Esophagus (tissue), 2 donors: ENCODE data around the gene FHIP1B. TPM values are rescaled to one million over a fixed set of nuclear protein-coding genes. Genes with fewer than 3 reads are reported as not detected.

Source experiments
- H3K27ac ChIP-seq, 2 donors: one replicate each; pipeline ENCODE4 v1.5.1; 2013; ENCODE audit warnings: low read depth in 2 of 2, mild to moderate bottlenecking in 2 of 2, inconsistent platforms in 1 of 2, low read length in 1 of 2, moderate library complexity in 1 of 2
- H3K27me3 ChIP-seq, 2 donors: one replicate each; pipeline ENCODE4 v1.6.1; 2013; ENCODE audit warnings: low read length in 2 of 2, control low read depth in 1 of 2, mild to moderate bottlenecking in 1 of 2; ENCODE audit not compliant: insufficient read depth in 2 of 2, control insufficient read depth in 1 of 2
- H3K36me3 ChIP-seq, 2 donors: one replicate each; pipeline ENCODE4 v1.6.1; 2013; ENCODE audit warnings: low read length in 1 of 2; ENCODE audit not compliant: control insufficient read depth in 2 of 2, insufficient read depth in 2 of 2
- H3K4me1 ChIP-seq, 2 donors: one replicate each; pipeline ENCODE4 v1.6.1; 2013; ENCODE audit warnings: low read length in 1 of 2; ENCODE audit not compliant: control insufficient read depth in 2 of 2, insufficient read depth in 2 of 2
- H3K4me3 ChIP-seq, 2 donors: one replicate each; pipeline ENCODE4 v1.5.1; 2013; ENCODE audit warnings: low read length in 2 of 2, mild to moderate bottlenecking in 2 of 2, low read depth in 1 of 2, moderate library complexity in 1 of 2
- H3K9me3 ChIP-seq, 2 donors: one replicate each; pipeline ENCODE4 v1.6.1; 2013; ENCODE audit warnings: mild to moderate bottlenecking in 2 of 2, low read depth in 1 of 2, low read length in 1 of 2, moderate library complexity in 1 of 2; ENCODE audit not compliant: control insufficient read depth in 2 of 2, insufficient read depth in 1 of 2
- WGBS, 2 donors: extraction: QIAGEN DNeasy Blood & Tissue Kit; methylation state at CpG; one replicate each; pipeline ENCODE4 v1.1.7; 2013; 5-methylcytosine and 5-hydroxymethylcytosine counted together
- polyA plus RNA-seq, 2 donors: library from polyadenylated mRNA; stranded (reverse); fragments of 200-250 nt; gene quantifications; one replicate each; pipeline ENCODE4 v1.2.3, GENCODE V29; 2013
- donor health status: healthy with polysubstance abuse.
- donor health status: Bipolar disorder and iron deficiency.

FHIP1B gene
- polyA plus RNA-seq, 2 donors = 18.6 to 31.7 TPM

DNA sequence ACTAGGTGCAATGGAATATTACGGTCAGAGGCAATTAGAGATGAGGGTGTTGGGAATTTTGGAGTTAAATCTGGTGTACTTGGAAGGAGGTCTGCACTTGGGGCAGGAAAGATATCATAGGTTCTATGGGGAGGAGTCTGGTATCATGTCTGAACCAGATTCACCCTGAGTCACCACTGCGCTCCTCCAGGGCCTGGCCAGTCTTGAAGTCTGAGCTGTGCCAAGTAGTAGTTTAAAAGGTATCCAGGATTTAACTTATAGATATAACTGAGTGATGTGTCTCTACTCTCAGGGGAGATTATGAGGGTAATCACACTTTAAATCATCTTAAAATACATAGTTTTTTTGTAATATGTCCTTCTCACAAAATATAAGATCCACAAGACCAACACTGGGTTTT is 11.1 kb upstream of the FHIP1B start:
- no peaks in the 10 kb centered on the region for H3K27me3 ChIP-seq
- WGBS, 2 donors = 60 to 78% methylated on average over 2 of the region's 2 CpGs
- H3K4me3 ChIP-seq = no peak overlapping the region
- no peaks in the 10 kb centered on the region for H3K4me1 ChIP-seq
- no peaks in the 10 kb centered on the region for H3K9me3 ChIP-seq
- H3K36me3 ChIP-seq = no peaks in the 10 kb centered on the region
- no peak overlapping the region for H3K27ac ChIP-seq

DNA sequence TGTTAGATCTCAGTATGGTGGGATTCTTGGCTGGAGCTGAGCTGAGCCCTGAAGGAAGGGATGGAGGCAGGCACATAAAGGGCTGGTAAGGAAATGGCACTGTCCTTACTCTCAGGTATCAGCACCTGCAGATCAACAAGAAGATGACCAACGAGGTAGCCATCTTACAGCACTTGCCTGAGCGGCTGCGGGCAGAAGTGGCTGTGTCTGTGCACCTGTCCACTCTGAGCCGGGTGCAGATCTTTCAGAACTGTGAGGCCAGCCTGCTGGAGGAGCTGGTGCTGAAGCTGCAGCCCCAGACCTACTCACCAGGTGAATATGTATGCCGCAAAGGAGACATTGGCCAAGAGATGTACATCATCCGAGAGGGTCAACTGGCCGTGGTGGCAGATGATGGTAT is 6.9 kb upstream of the FHIP1B start:
- no peaks in the 10 kb centered on the region for H3K4me1 ChIP-seq
- no peaks in the 10 kb centered on the region for H3K27me3 ChIP-seq
- H3K4me3 ChIP-seq = no peak overlapping the region
- H3K27ac ChIP-seq = no peak overlapping the region
- 94 to 95% methylated on average over 7 of the region's 7 CpGs for WGBS, 2 donors
- no peaks in the 10 kb centered on the region for H3K9me3 ChIP-seq
- H3K36me3 ChIP-seq = no peaks in the 10 kb centered on the region

- H3K4me3 ChIP-seq = no peak overlapping the region
- no peaks in the 10 kb centered on the region for H3K27me3 ChIP-seq
These were observed 6.3 kb upstream of the FHIP1B start for GRCh38 chr11:6240781-6241180.

GRCh38 chr11:6240139-6240538 is 5.7 kb upstream of the FHIP1B start:
- Histone ChIP-seq H3K27me3 (no peaks in the 10 kb centered on the region), H3K36me3 (no peaks in the 10 kb centered on the region), H3K27ac (no peak overlapping the region), H3K9me3 (no peaks in the 10 kb centered on the region), H3K4me1 (no peaks in the 10 kb centered on the region), H3K4me3 (no peak overlapping the region)
- WGBS, 2 donors = 97 to 98% methylated on average over 28 of the region's 28 CpGs

More at GRCh38 chr11:6240781-6241180, 6.3 kb upstream of the FHIP1B start:
- 33 to 59% methylated on average over 1 of the region's 1 CpG for WGBS, 2 donors
- Histone ChIP-seq H3K4me1 (no peaks in the 10 kb centered on the region), H3K9me3 (no peaks in the 10 kb centered on the region), H3K36me3 (no peaks in the 10 kb centered on the region), H3K27ac (no peak overlapping the region)

GRCh38 chr11:6238902-6239301 is 4.5 kb upstream of the FHIP1B start, which contains the start of gene CNGA4:
TSS of gene CNGA4 (plus strand) at chr11:6239089. CDS start at chr11:6239207, 118 bp downstream.
- H3K36me3 ChIP-seq = no peaks in the 10 kb centered on the region
- 86% methylated on average over 1 of the region's 1 CpG for WGBS, 2 donors
- no peak within 1 kb of the TSS for H3K27ac ChIP-seq
- no peaks in the 10 kb centered on the region for H3K9me3 ChIP-seq
- no peak within 1 kb of the TSS for H3K4me3 ChIP-seq
- no peaks in the 10 kb centered on the region for H3K4me1 ChIP-seq
- H3K27me3 ChIP-seq = no peaks in the 10 kb centered on the region

DNA sequence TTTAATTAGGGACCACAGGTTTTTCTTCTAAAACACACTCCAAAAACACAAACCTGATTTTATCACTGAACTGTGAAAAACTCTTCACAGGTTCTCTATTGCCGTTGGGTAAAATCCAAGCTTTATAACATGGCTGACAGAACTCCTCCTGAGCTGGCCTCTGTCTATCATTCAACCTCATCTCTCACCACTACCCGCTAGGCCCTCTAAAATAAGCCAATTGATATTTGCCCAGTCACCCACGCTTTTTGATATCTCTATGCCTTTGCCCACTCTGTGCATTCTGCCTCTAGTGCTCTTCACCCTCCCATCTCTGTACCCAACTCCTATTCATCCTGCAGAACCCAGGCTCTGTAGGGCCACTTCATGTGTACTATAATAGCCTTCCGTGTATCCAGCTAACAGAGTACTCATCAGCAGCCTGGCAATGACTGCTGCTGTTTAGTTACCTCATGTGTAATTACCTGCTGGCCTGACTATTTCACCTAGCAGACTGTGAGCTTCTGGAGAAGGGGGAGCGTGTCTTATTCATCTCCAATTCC is 3.4 kb upstream of the FHIP1B start:
- WGBS, 2 donors = 87% methylated on average over 5 of the region's 5 CpGs
- Histone ChIP-seq H3K4me3 (no peak overlapping the region), H3K27me3 (no peaks in the 10 kb centered on the region), H3K27ac (no peak overlapping the region), H3K4me1 (no peaks in the 10 kb centered on the region), H3K9me3 (no peaks in the 10 kb centered on the region), H3K36me3 (no peaks in the 10 kb centered on the region)

DNA sequence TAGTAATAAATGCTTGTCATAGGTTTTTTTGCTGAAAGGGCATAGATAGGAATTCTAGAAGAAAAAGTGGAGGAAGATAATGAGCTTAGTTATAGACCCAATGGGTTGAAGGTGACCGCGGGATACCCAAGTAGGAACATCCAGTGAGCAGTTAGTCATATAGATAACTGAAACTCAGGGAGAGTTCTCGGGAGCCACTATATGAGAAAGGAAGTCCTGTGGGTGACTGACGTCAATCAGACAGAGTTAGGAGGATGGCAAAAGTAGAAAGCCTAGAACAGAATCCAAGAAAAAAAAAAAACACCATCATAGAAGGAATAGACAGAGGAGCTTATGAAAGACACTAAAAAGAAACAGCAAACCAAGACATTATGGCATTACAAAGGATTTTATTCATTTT is 2.8 kb upstream of the FHIP1B start:
- Histone ChIP-seq H3K27me3 (no peaks in the 10 kb centered on the region), H3K36me3 (no peaks in the 10 kb centered on the region)

DNA sequence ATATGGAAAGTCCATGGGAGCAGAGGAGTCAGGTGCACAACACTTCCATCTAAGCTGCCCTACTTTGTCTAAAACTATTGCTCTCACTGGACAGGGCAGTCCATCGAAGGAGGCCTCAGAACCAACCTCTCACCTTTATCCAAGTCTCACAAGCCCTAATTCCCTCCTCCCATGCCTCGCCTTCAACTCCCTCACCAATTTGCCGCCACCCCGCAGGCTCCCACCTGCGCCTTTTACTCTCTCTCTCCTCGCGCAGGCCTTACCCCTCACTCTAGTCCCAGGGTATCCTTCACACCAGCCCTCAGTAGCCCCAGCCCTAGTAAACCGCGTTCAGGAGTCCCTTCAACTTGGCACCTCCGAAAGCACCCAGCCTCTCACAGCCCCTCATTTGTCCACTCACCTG is 451 bp downstream of the FHIP1B start:
- Histone ChIP-seq H3K36me3 (peaks cover 0 to 2% of the 10 kb centered on the region in 2 donors), H3K4me1 (no peaks in the 10 kb centered on the region), H3K27me3 (no peaks in the 10 kb centered on the region), H3K4me3 (peak overlapping the region; percentile 87 to 88), H3K9me3 (no peaks in the 10 kb centered on the region), H3K27ac (peak overlapping the region; percentile 83 to 95)
- WGBS, 2 donors = 1 to 2% methylated on average over 10 of the region's 10 CpGs

More for the DNA sequence above, 2.8 kb upstream of the FHIP1B start:
- Histone ChIP-seq H3K9me3 (no peaks in the 10 kb centered on the region), H3K27ac (no peak overlapping the region), H3K4me1 (no peaks in the 10 kb centered on the region), H3K4me3 (no peak overlapping the region)
- WGBS, 2 donors = 80 to 86% methylated on average over 4 of the region's 4 CpGs

GRCh38 chr11:6232899-6233298 is 1.5 kb downstream of the FHIP1B start:
- Histone ChIP-seq H3K36me3 (peaks cover 0 to 2% of the 10 kb centered on the region in 2 donors), H3K4me3 (no peak overlapping the region), H3K27me3 (no peaks in the 10 kb centered on the region), H3K9me3 (no peaks in the 10 kb centered on the region), H3K4me1 (no peaks in the 10 kb centered on the region), H3K27ac (no peak overlapping the region)

DNA sequence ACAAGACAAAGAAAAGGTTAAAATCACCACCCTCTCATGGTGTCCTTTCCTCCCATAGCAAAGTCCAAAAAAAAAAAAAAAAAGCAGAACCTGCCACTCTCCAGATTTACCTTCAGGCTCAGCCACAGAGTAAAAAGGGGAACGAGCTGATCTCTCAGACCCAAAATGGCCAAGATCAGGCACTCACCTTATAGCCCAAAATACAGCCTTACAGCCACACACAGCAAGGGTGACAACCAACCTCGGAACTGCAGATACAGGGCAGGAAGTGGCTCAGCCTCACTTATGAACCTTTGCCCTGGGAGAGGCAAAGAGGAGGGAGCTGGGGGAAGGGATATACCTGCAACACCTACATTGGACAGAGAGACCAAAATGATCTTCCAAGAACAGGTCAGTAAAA is 4.5 kb downstream of the FHIP1B start:
- no peaks in the 10 kb centered on the region for H3K27me3 ChIP-seq
- no peaks in the 10 kb centered on the region for H3K4me1 ChIP-seq
- 48 to 54% methylated on average over 2 of the region's 2 CpGs for WGBS, 2 donors
- no peak overlapping the region for H3K27ac ChIP-seq
- H3K9me3 ChIP-seq = no peaks in the 10 kb centered on the region
- H3K4me3 ChIP-seq = no peak overlapping the region
- H3K36me3 ChIP-seq = peaks cover 0 to 2% of the 10 kb centered on the region in 2 donors
